ENCODE results near the gene JARID2. TPM values are rescaled to one million over a fixed set of nuclear protein-coding genes. Genes with fewer than 3 reads are reported as not detected.

The JARID2 gene
- total and polyA plus RNA-seq, 4 donors = 15.4 to 25.5 (median 23.1) TPM

GRCh38 chr6:15356179-15356578 is 110.3 kb downstream of the JARID2 start:
- no peaks in the 10 kb centered on the region for H3K9me3 ChIP-seq (ENCODE audit: control insufficient read depth, insufficient read depth, low read length)
- no peaks in the 10 kb centered on the region for H3K27me3 ChIP-seq (ENCODE audit: control insufficient read depth, insufficient read depth, low read length)
- DNase-seq (ENCODE audit: low read depth in 4 of 6, low spot score in 6 of 6) = no peak
- H3K4me1 ChIP-seq (ENCODE audit: control insufficient read depth, insufficient read depth, low read length) = peaks cover 19% of the 10 kb centered on the region
- no peak overlapping the region for H3K4me3 ChIP-seq (ENCODE audit: low read depth, low read length)
- WGBS (ENCODE audit: insufficient coverage) = no CpG with 5 or more reads among the region's 6 CpGs
- no peaks in the 10 kb centered on the region for H3K36me3 ChIP-seq (ENCODE audit: control insufficient read depth, insufficient read depth, low read length)
- no peak overlapping the region for H3K27ac ChIP-seq (ENCODE audit: low read depth, low read length)

GRCh38 chr6:15356937-15357336 is 111.1 kb downstream of the JARID2 start:
- no peaks in the 10 kb centered on the region for H3K9me3 ChIP-seq (ENCODE audit: control insufficient read depth, insufficient read depth, low read length)
- no peak for DNase-seq (ENCODE audit: low read depth in 4 of 6, low spot score in 6 of 6)

GRCh38 chr6:15357782-15358181 is 111.9 kb downstream of the JARID2 start:
- DNase-seq (ENCODE audit: low read depth in 4 of 6, low spot score in 6 of 6) = no peak
- H3K4me1 ChIP-seq (ENCODE audit: control insufficient read depth, insufficient read depth, low read length) = peaks cover 14% of the 10 kb centered on the region
- 19% methylated on average over 3 of the region's 5 CpGs for WGBS (ENCODE audit: insufficient coverage)
- H3K4me3 ChIP-seq (ENCODE audit: low read depth, low read length) = no peak overlapping the region
- no peaks in the 10 kb centered on the region for H3K36me3 ChIP-seq (ENCODE audit: control insufficient read depth, insufficient read depth, low read length)
- no peaks in the 10 kb centered on the region for H3K9me3 ChIP-seq (ENCODE audit: control insufficient read depth, insufficient read depth, low read length)
- no peak overlapping the region for H3K27ac ChIP-seq (ENCODE audit: low read depth, low read length)
- H3K27me3 ChIP-seq (ENCODE audit: control insufficient read depth, insufficient read depth, low read length) = no peaks in the 10 kb centered on the region

More at GRCh38 chr6:15356937-15357336, 111.1 kb downstream of the JARID2 start:
- Histone ChIP-seq H3K4me1 (ENCODE audit: control insufficient read depth, insufficient read depth, low read length) (peaks cover 14% of the 10 kb centered on the region), H3K27me3 (ENCODE audit: control insufficient read depth, insufficient read depth, low read length) (no peaks in the 10 kb centered on the region), H3K4me3 (ENCODE audit: low read depth, low read length) (no peak overlapping the region), H3K36me3 (ENCODE audit: control insufficient read depth, insufficient read depth, low read length) (no peaks in the 10 kb centered on the region), H3K27ac (ENCODE audit: low read depth, low read length) (no peak overlapping the region)
- 58% methylated on average over 1 of the region's 5 CpGs for WGBS (ENCODE audit: insufficient coverage)

- H3K27ac ChIP-seq (ENCODE audit: low read depth, low read length) = no peak overlapping the region
- WGBS (ENCODE audit: insufficient coverage) = 88% methylated on average over 5 of the region's 9 CpGs
- DNase-seq (ENCODE audit: low read depth in 4 of 6, low spot score in 6 of 6) = no peak
- no peak overlapping the region for H3K4me3 ChIP-seq (ENCODE audit: low read depth, low read length)
- no peaks in the 10 kb centered on the region for H3K27me3 ChIP-seq (ENCODE audit: control insufficient read depth, insufficient read depth, low read length)
- H3K4me1 ChIP-seq (ENCODE audit: control insufficient read depth, insufficient read depth, low read length) = peaks cover 14% of the 10 kb centered on the region
- no peaks in the 10 kb centered on the region for H3K9me3 ChIP-seq (ENCODE audit: control insufficient read depth, insufficient read depth, low read length)
- H3K36me3 ChIP-seq (ENCODE audit: control insufficient read depth, insufficient read depth, low read length) = no peaks in the 10 kb centered on the region
Observed at GRCh38 chr6:15358579-15359327, 112.9 kb downstream of the JARID2 start.

GRCh38 chr6:15359335-15359862 is 113.5 kb downstream of the JARID2 start:
- Histone ChIP-seq H3K27ac (ENCODE audit: low read depth, low read length) (no peak overlapping the region), H3K9me3 (ENCODE audit: control insufficient read depth, insufficient read depth, low read length) (no peaks in the 10 kb centered on the region), H3K4me3 (ENCODE audit: low read depth, low read length) (no peak overlapping the region), H3K27me3 (ENCODE audit: control insufficient read depth, insufficient read depth, low read length) (no peaks in the 10 kb centered on the region), H3K4me1 (ENCODE audit: control insufficient read depth, insufficient read depth, low read length) (peaks cover 14% of the 10 kb centered on the region), H3K36me3 (ENCODE audit: control insufficient read depth, insufficient read depth, low read length) (no peaks in the 10 kb centered on the region)
- no peak for DNase-seq (ENCODE audit: low read depth in 4 of 6, low spot score in 6 of 6)
- no CpG with 5 or more reads among the region's 11 CpGs for WGBS (ENCODE audit: insufficient coverage)

GRCh38 chr6:15360300-15360699 is 114.4 kb downstream of the JARID2 start:
- no peak overlapping the region for H3K27ac ChIP-seq (ENCODE audit: low read depth, low read length)
- no peak overlapping the region for H3K4me3 ChIP-seq (ENCODE audit: low read depth, low read length)
- no peaks in the 10 kb centered on the region for H3K9me3 ChIP-seq (ENCODE audit: control insufficient read depth, insufficient read depth, low read length)
- no peaks in the 10 kb centered on the region for H3K27me3 ChIP-seq (ENCODE audit: control insufficient read depth, insufficient read depth, low read length)
- 96% methylated on average over 4 of the region's 9 CpGs for WGBS (ENCODE audit: insufficient coverage)
- no peaks in the 10 kb centered on the region for H3K36me3 ChIP-seq (ENCODE audit: control insufficient read depth, insufficient read depth, low read length)
- no peak for DNase-seq (ENCODE audit: low read depth in 4 of 6, low spot score in 6 of 6)
- H3K4me1 ChIP-seq (ENCODE audit: control insufficient read depth, insufficient read depth, low read length) = peaks cover 17% of the 10 kb centered on the region

- WGBS (ENCODE audit: insufficient coverage) = 88% methylated on average over 1 of the region's 3 CpGs
- H3K36me3 ChIP-seq (ENCODE audit: control insufficient read depth, insufficient read depth, low read length) = no peaks in the 10 kb centered on the region
- no peaks in the 10 kb centered on the region for H3K27me3 ChIP-seq (ENCODE audit: control insufficient read depth, insufficient read depth, low read length)
- H3K4me1 ChIP-seq (ENCODE audit: control insufficient read depth, insufficient read depth, low read length) = peaks cover 15% of the 10 kb centered on the region
- H3K9me3 ChIP-seq (ENCODE audit: control insufficient read depth, insufficient read depth, low read length) = no peaks in the 10 kb centered on the region
- no peak overlapping the region for H3K27ac ChIP-seq (ENCODE audit: low read depth, low read length)
- H3K4me3 ChIP-seq (ENCODE audit: low read depth, low read length) = no peak overlapping the region
- no peak for DNase-seq (ENCODE audit: low read depth in 4 of 6, low spot score in 6 of 6)
Observed at GRCh38 chr6:15361197-15361596, 115.3 kb downstream of the JARID2 start.

GRCh38 chr6:15362274-15363160 is 116.6 kb downstream of the JARID2 start:
- 71% methylated on average over 5 of the region's 9 CpGs for WGBS (ENCODE audit: insufficient coverage)
- no peak for DNase-seq (ENCODE audit: low read depth in 4 of 6, low spot score in 6 of 6)
- Histone ChIP-seq H3K36me3 (ENCODE audit: control insufficient read depth, insufficient read depth, low read length) (no peaks in the 10 kb centered on the region), H3K9me3 (ENCODE audit: control insufficient read depth, insufficient read depth, low read length) (no peaks in the 10 kb centered on the region), H3K27ac (ENCODE audit: low read depth, low read length) (no peak overlapping the region), H3K4me1 (ENCODE audit: control insufficient read depth, insufficient read depth, low read length) (peaks cover 9% of the 10 kb centered on the region), H3K4me3 (ENCODE audit: low read depth, low read length) (no peak overlapping the region), H3K27me3 (ENCODE audit: control insufficient read depth, insufficient read depth, low read length) (no peaks in the 10 kb centered on the region)

- WGBS (ENCODE audit: insufficient coverage) = 76% methylated on average over 2 of the region's 3 CpGs
- H3K4me3 ChIP-seq (ENCODE audit: low read depth, low read length) = no peak overlapping the region
- peaks cover 9% of the 10 kb centered on the region for H3K4me1 ChIP-seq (ENCODE audit: control insufficient read depth, insufficient read depth, low read length)
- no peaks in the 10 kb centered on the region for H3K27me3 ChIP-seq (ENCODE audit: control insufficient read depth, insufficient read depth, low read length)
- no peaks in the 10 kb centered on the region for H3K9me3 ChIP-seq (ENCODE audit: control insufficient read depth, insufficient read depth, low read length)
- no peak for DNase-seq (ENCODE audit: low read depth in 4 of 6, low spot score in 6 of 6)
- H3K27ac ChIP-seq (ENCODE audit: low read depth, low read length) = no peak overlapping the region
- H3K36me3 ChIP-seq (ENCODE audit: control insufficient read depth, insufficient read depth, low read length) = no peaks in the 10 kb centered on the region
Observed at GRCh38 chr6:15363164-15363522, 117.3 kb downstream of the JARID2 start.
